ENCODE results near the gene DDX42. TPM values are rescaled to one million over a fixed set of nuclear protein-coding genes. Genes with fewer than 3 reads are reported as not detected.

Gene DDX42
- total RNA-seq, 1 experiment from 2014 or later = 174 TPM

DNA sequence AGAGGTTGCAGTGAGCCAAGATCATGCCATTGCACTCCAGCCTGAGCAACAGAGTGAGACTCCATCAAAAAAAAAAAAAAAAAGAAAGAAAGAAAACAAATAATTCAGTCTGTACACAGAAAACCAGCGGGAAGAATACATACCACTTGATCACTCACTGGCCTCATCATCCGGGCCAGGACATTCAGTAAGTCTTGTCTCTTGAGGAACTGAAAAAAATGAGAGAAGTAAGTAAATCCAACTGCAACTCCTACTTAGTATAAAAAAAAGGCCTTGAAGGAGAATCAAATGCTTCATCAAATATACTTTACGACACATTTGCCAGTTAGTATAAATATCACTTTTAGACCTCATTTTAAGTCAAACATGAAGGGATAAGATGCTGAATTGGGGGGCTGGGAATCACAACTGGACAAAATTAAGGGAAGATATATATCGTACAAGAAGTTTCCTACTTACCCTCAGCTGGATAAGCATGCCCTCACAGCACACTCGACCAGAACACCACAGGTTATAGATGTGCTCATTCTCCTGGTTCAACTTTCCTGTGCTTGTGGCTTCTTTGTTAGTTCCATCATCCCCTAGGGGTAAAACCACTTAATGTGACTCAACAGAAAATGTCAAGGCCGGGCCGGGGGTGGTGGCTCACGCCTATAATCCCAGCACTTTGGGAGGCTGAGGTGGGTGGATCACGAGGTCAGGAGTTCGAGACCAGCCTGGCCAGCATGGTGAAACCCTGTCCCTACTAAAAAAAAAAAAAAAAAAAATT lies 13.0 kb upstream of the DDX42 start:
- RAD21 ChIA-PET (ENCODE audit: low non-redundant PET in 1 of 2, low total read pairs in 2 of 2, uncharacterized antibody in 2 of 2, unreplicated experiment in 2 of 2) = no interaction called here
- 0 out of 2 replicates have a peak, but pooled peaks cover 5% of the 10 kb centered on the region for H4K20me1 ChIP-seq (ENCODE audit: insufficient read depth)
- no peak overlapping the region for H3K9ac ChIP-seq (ENCODE audit: low read length)
- no peaks in the 10 kb centered on the region for H3K27me3 ChIP-seq (ENCODE audit: insufficient read depth, low read length)
- H3K36me3 ChIP-seq (ENCODE audit: control insufficient read depth in 1 of 2, insufficient read depth in 2 of 2, low read length in 2 of 2) = peaks cover 75 to 78% of the 10 kb centered on the region in 2 experiments
- no TSS peak for BruUV-seq (replicated peaks)
- no peaks in the 10 kb centered on the region for H3K4me1 ChIP-seq (ENCODE audit: control insufficient read depth in 1 of 2, insufficient read depth in 2 of 2, low read length in 2 of 2)
- no peaks in the 10 kb centered on the region for H3K9me3 ChIP-seq (ENCODE audit: control insufficient read depth in 1 of 2, insufficient read depth in 1 of 2, low read depth in 1 of 2, low read length in 2 of 2)
- no peaks in the 10 kb centered on the region for H3K9me2 ChIP-seq (ENCODE audit: insufficient read depth)
- no peak for DNase-seq (ENCODE audit: low read depth, low spot score)
- no peak for ATAC-seq
- TF ChIP-seq POLR2AphosphoS5 (IDR thresholded peaks at IDR 0.05; ENCODE audit: low read depth, low read length) (no peak), YY1 (IDR thresholded peaks at IDR 0.05; ENCODE audit: extremely low read depth, insufficient replicate concordance, low read depth, low read length) (no peak), RAD21 (IDR thresholded peaks at IDR 0.05; ENCODE audit: low read depth) (no peak), ATF3 (IDR thresholded peaks at IDR 0.05) (no peak)
- peaks cover 60% of the 10 kb centered on the region for H3K79me2 ChIP-seq (ENCODE audit: insufficient read depth, low read length)
- H2AFZ ChIP-seq (ENCODE audit: low read depth, low read length, poor library complexity, severe bottlenecking) = no peak overlapping the region
- intact Hi-C loops (cut with micrococcal nuclease) = no loop called here
- POLR2A ChIA-PET = interaction anchor here (2.5 kb wide), 1 partner anchor 13 kb away, joined by 13 read pairs; the partner anchor contains the start of genes CCDC47 and DDX42
- CTCF ChIA-PET = no interaction called here
- no peak overlapping the region for H3K4me2 ChIP-seq (ENCODE audit: low read length)
- no peak overlapping the region for H3K27ac ChIP-seq (ENCODE audit: low read depth, low read length)
- H3K4me3 ChIP-seq (replicated peaks in 1 of 2; ENCODE audit: low read depth in 1 of 2, low read length in 2 of 2) = no peak overlapping the region

DNA sequence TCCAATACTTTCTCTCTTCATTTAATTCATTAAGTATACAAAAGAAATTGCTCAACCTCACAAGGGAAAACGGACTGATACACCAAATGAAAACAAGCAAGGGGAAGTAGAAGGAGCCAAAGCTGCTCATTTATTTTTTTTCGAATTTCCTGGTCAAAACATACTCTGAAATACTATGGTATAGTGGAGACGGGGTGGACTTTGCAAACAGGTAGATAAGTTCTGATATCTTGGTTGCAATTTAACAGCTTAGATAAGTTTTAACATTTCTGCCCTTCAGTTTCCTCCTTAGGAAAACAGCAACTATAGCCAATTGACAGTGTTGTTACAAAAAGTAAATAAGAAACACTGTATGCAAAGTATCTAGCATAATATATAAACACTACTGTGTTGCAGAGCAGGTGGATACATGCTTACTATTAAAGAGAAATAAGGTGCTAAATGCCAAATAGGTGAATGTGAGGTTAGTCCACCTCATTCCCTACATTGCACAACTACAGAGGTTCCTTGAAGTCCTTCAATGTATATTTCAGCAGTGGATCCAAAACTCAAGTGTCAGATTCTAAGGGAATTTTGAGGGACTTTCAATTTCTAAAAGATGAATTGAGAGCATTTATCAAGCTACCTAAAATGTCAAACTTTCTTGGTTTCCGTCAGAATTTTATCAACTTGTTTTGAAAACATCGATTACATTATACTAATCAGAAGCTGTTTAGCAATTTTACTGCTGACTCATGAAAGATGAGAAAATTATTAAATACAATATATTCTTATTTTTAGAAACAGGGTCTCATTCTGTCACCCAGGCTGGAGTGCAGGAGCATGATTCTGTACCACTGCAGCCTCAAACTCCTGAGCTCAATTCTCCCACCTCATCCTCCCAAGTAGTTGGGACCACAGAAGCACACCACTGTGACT lies 11.6 kb upstream of the DDX42 start:
- no peaks in the 10 kb centered on the region for H3K9me3 ChIP-seq (ENCODE audit: control insufficient read depth in 1 of 2, insufficient read depth in 1 of 2, low read depth in 1 of 2, low read length in 2 of 2)
- peaks cover 64 to 68% of the 10 kb centered on the region in 2 experiments for H3K36me3 ChIP-seq (ENCODE audit: control insufficient read depth in 1 of 2, insufficient read depth in 2 of 2, low read length in 2 of 2)
- H3K27ac ChIP-seq (ENCODE audit: low read depth, low read length) = no peak overlapping the region
- DNase-seq (ENCODE audit: low read depth, low spot score) (no peak), ATAC-seq (no peak)
- H3K9ac ChIP-seq (ENCODE audit: low read length) = no peak overlapping the region
- peaks cover 12% of the 10 kb centered on the region; the same call in 1 of the 2 replicates for H4K20me1 ChIP-seq (ENCODE audit: insufficient read depth)
- no peak overlapping the region for H3K4me2 ChIP-seq (ENCODE audit: low read length)
- ChIA-PET RAD21 (ENCODE audit: low non-redundant PET in 1 of 2, low total read pairs in 2 of 2, uncharacterized antibody in 2 of 2, unreplicated experiment in 2 of 2) (no interaction called here), CTCF (no interaction called here), POLR2A (interaction anchor here (0.5 to 2.5 kb wide), 2 partner anchors 11 to 20 kb away, joined by 4 to 13 read pairs; partner anchors contain the start of genes CCDC47 and DDX42)
- BruUV-seq (replicated peaks) = no TSS peak
- intact Hi-C loops (cut with micrococcal nuclease) = no loop called here
- H3K9me2 ChIP-seq (ENCODE audit: insufficient read depth) = no peaks in the 10 kb centered on the region
- H3K27me3 ChIP-seq (ENCODE audit: insufficient read depth, low read length) = no peaks in the 10 kb centered on the region
- no peaks in the 10 kb centered on the region for H3K4me1 ChIP-seq (ENCODE audit: control insufficient read depth in 1 of 2, insufficient read depth in 2 of 2, low read length in 2 of 2)
- no peak overlapping the region for H3K4me3 ChIP-seq (replicated peaks in 1 of 2; ENCODE audit: low read depth in 1 of 2, low read length in 2 of 2)
- no peak overlapping the region for H2AFZ ChIP-seq (ENCODE audit: low read depth, low read length, poor library complexity, severe bottlenecking)
- peaks cover 75% of the 10 kb centered on the region for H3K79me2 ChIP-seq (ENCODE audit: insufficient read depth, low read length)
- TF ChIP-seq RAD21 (IDR thresholded peaks at IDR 0.05; ENCODE audit: low read depth) (no peak), YY1 (IDR thresholded peaks at IDR 0.05; ENCODE audit: extremely low read depth, insufficient replicate concordance, low read depth, low read length) (no peak), JUND (IDR thresholded peaks at IDR 0.05) (no peak), ATF3 (IDR thresholded peaks at IDR 0.05) (no peak), SP1 (IDR thresholded peaks at IDR 0.05; ENCODE audit: low read depth) (no peak), ELF1 (IDR thresholded peaks at IDR 0.05; ENCODE audit: borderline replicate concordance, low read depth) (no peak), TCF7L2 (IDR thresholded peaks at IDR 0.05; ENCODE audit: borderline replicate concordance, extremely low read depth, insufficient read depth, insufficient read length) (no peak), EZH2phosphoT487 (IDR thresholded peaks at IDR 0.05; ENCODE audit: borderline replicate concordance) (no peak), SIN3A (IDR thresholded peaks at IDR 0.05; ENCODE audit: low read depth) (no peak), POLR2AphosphoS5 (IDR thresholded peaks at IDR 0.05; ENCODE audit: low read depth, low read length) (no peak), EGR1 (IDR thresholded peaks at IDR 0.05; ENCODE audit: low read depth) (no peak)
- TF ChIP-seq, protein P1, sequence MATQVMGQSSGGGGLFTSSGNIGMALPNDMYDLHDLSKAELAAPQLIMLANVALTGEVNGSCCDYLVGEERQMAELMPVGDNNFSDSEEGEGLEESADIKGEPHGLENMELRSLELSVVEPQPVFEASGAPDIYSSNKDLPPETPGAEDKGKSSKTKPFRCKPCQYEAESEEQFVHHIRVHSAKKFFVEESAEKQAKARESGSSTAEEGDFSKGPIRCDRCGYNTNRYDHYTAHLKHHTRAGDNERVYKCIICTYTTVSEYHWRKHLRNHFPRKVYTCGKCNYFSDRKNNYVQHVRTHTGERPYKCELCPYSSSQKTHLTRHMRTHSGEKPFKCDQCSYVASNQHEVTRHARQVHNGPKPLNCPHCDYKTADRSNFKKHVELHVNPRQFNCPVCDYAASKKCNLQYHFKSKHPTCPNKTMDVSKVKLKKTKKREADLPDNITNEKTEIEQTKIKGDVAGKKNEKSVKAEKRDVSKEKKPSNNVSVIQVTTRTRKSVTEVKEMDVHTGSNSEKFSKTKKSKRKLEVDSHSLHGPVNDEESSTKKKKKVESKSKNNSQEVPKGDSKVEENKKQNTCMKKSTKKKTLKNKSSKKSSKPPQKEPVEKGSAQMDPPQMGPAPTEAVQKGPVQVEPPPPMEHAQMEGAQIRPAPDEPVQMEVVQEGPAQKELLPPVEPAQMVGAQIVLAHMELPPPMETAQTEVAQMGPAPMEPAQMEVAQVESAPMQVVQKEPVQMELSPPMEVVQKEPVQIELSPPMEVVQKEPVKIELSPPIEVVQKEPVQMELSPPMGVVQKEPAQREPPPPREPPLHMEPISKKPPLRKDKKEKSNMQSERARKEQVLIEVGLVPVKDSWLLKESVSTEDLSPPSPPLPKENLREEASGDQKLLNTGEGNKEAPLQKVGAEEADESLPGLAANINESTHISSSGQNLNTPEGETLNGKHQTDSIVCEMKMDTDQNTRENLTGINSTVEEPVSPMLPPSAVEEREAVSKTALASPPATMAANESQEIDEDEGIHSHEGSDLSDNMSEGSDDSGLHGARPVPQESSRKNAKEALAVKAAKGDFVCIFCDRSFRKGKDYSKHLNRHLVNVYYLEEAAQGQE (IDR thresholded peaks at IDR 0.05; ENCODE audit: low read depth) = no peak
